Activated T-cell treated with anti-CD3 and anti-CD28 coated beads for 1 hour (primary cell): ENCODE results near the gene METTL25B.

Experiments
- DNase-seq: peaks from one replicate; pipeline ENCODE4 v3.0.0-alpha.2; 2020; ENCODE audit warnings: low read depth

The METTL25B gene

GRCh38 chr1:156768610-156769295, 40.5 kb downstream of the METTL25B start:
- DNase-seq, result no peak

GRCh38 chr1:156772222-156772621, 44.0 kb downstream of the METTL25B start:
- no peak for DNase-seq

GRCh38 chr1:156772728-156773497, 44.6 kb downstream of the METTL25B start:
- no peak for DNase-seq

- no peak for DNase-seq
Measured at GRCh38 chr1:156773607-156774006, 45.3 kb downstream of the METTL25B start.

- DNase-seq, result no peak
Measured at GRCh38 chr1:156775799-156776198, 47.5 kb downstream of the METTL25B start.

GRCh38 chr1:156776942-156777341, 48.7 kb downstream of the METTL25B start:
- DNase-seq, result no peak

GRCh38 chr1:156777573-156777972, 49.3 kb downstream of the METTL25B start:
- DNase-seq, result no peak

- DNase-seq, result no peak
Measured at GRCh38 chr1:156781585-156782186, 53.4 kb downstream of the METTL25B start.

GRCh38 chr1:156785458-156785857, 57.2 kb downstream of the METTL25B start:
- no peak for DNase-seq
